A549 treated with RU486 at 1 μM for 4 hours (cell line): ENCODE measurements around the gene UBTD1. TPM values are rescaled to one million over a fixed set of nuclear protein-coding genes. Genes with fewer than 3 reads are reported as not detected.

Experiments used
- total RNA-seq: library from RNA; stranded (reverse); fragments of 200-300 nt; extraction: Qiagen RNA extraction; gene quantifications from 5 replicates; pipeline ENCODE4 v1.2.3, GENCODE V29; 2022; ENCODE audit warnings: low read depth

Gene UBTD1
- total RNA-seq: 13.2 to 19.6 TPM (median 18.9 TPM) in 5 replicates

GRCh38 chr10:97498841-97499560 is at the start of gene UBTD1:
Gene UBTD1, plus strand, starts transcription at chr10:97498924. Its CDS starts 280 bp downstream, at chr10:97499204.

GRCh38 chr10:97498076-97498840 is 466 bp upstream of the UBTD1 start, which contains the start of gene MMS19:
Gene MMS19, minus strand, starts transcription at chr10:97498422. Its CDS starts 38 bp downstream, at chr10:97498384.

GRCh38 chr10:97572214-97572989 is 73.7 kb downstream of the UBTD1 start, which contains the start of gene ANKRD2:
Gene ANKRD2, plus strand, starts transcription at chr10:97572779. Its CDS starts 10 bp downstream, at chr10:97572789.

GRCh38 chr10:97584060-97584797 is 85.5 kb downstream of the UBTD1 start, which contains the start of gene HOGA1:
Gene HOGA1, plus strand, starts transcription at chr10:97584389. Its CDS starts 315 bp downstream, at chr10:97584704.

DNA sequence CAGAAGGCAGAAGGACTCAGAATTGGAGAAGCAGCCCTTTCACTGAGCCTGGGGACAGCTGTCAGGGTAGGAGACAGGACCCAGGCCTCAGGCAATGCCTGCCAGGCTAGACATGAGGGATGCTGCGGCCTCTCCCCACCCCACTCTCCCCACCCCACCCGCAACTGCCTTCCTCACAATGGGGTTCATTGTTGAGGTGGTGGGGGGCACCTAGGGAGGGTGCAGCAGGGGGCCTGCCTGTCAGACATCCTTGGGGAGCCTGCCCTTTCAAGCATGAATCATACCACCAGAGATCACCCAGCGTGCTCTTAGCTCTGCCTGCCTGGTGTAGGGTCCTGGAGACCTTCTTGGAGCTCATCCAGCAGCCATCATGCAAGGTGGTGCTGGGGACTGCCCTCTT is 90.8 kb downstream of the UBTD1 start, which contains the start of gene C10orf62:
C10orf62 (plus strand) TSS at position 243 of the 400 bp plus-strand sequence. CDS start 177 bp downstream, outside the sequence.

Other genes with a start within 250 kb of the UBTD1 start
- 3.4 to 6.5 TPM (median 5.1 TPM) in 5 replicates for gene ARHGAP19, start 206.3 kb upstream of the UBTD1 start, total RNA-seq
- gene FRAT1, start 179.7 kb upstream of the UBTD1 start, total RNA-seq: 0.94 to 2.2 TPM (median 1.6 TPM) in 5 replicates
- gene FRAT2, start 164.2 kb upstream of the UBTD1 start, total RNA-seq: 5.6 to 9.7 TPM (median 8.2 TPM) in 5 replicates
- 52.6 to 75.2 TPM (median 61.0 TPM) in 5 replicates for gene RRP12, start 97.6 kb upstream of the UBTD1 start, total RNA-seq
- gene PGAM1, start 72.7 kb upstream of the UBTD1 start, total RNA-seq: 555 to 637 TPM (median 622 TPM) in 5 replicates
- 53.0 to 60.6 TPM (median 54.2 TPM) in 5 replicates for gene EXOSC1, start 52.9 kb upstream of the UBTD1 start, total RNA-seq
- gene ZDHHC16, start 52.7 kb upstream of the UBTD1 start, total RNA-seq: 42.8 to 52.3 TPM (median 50.0 TPM) in 5 replicates
- gene MMS19, start 502 bp upstream of the UBTD1 start, total RNA-seq: 40.8 to 46.0 TPM (median 44.2 TPM) in 5 replicates
- 2.8 to 6.8 TPM (median 4.4 TPM) in 5 replicates for gene ANKRD2, start 73.9 kb downstream of the UBTD1 start, total RNA-seq
- 0.83 to 1.7 TPM (median 0.93 TPM) in 5 replicates for gene HOGA1, start 85.5 kb downstream of the UBTD1 start, total RNA-seq
- gene C10orf62, start 90.8 kb downstream of the UBTD1 start, total RNA-seq: not detected in 5 replicates
- gene MORN4, start 134.6 kb downstream of the UBTD1 start, total RNA-seq: 6.1 to 7.9 TPM (median 6.8 TPM) in 5 replicates
- 26.1 to 29.6 TPM (median 28.8 TPM) in 5 replicates for gene PI4K2A, start 141.7 kb downstream of the UBTD1 start, total RNA-seq
- gene AVPI1, start 188.3 kb downstream of the UBTD1 start, total RNA-seq: 57.9 to 112 TPM (median 85.8 TPM) in 5 replicates
- 36.5 to 45.4 TPM (median 39.9 TPM) in 5 replicates for gene MARVELD1, start 214.8 kb downstream of the UBTD1 start, total RNA-seq
- 19.5 to 25.5 TPM (median 24.7 TPM) in 5 replicates for gene ZFYVE27, start 238.2 kb downstream of the UBTD1 start, total RNA-seq